Peyer's patch (tissue), 4 donors: Measurements from ENCODE around the gene VAT1.

Source experiments
- CTCF ChIP-seq, 6 experiments: fragments of 450-650 bp in 4 of 6; fragments of 200-600 bp in 2 of 6; sonication (generic) in 1 of 6; IDR thresholded peaks; one replicate each; pipeline ENCODE4 v1.5.1; 2017 to 2019; ENCODE audit warnings: antibody characterized with exemption in 6 of 6, mild to moderate bottlenecking in 3 of 6, moderate library complexity in 1 of 6
- POLR2A ChIP-seq, 2 donors: fragments of 450-650 bp; IDR thresholded peaks; one replicate each; pipeline ENCODE4 v1.5.1; 2017; ENCODE audit warnings: antibody characterized with exemption in 2 of 2, mild to moderate bottlenecking in 2 of 2, moderate library complexity in 2 of 2

- TF ChIP-seq CTCF (IDR thresholded peaks at IDR 0.05) (no peak), POLR2A (IDR thresholded peaks at IDR 0.05) (no peak)
Observed at GRCh38 chr17:43018008-43018853, 4.0 kb downstream of the VAT1 start.
